Kidney epithelial cell (primary cell): ENCODE measurements around the gene ACTR3C. TPM values are rescaled to one million over a fixed set of nuclear protein-coding genes. Genes with fewer than 3 reads are reported as not detected.
A peak's percentile ranks its signal among the peaks of the same experiment; 100 is the strongest.

ENCODE experiments used
- DNase-seq: peaks from one replicate; pipeline ENCODE4 v3.0.0-alpha.2; 2010; ENCODE audit warnings: low read depth
- H3K27me3 ChIP-seq: 2 replicates; pipeline ENCODE4 v1.6.0; 2011; ENCODE audit warnings: low read length; ENCODE audit not compliant: control insufficient read depth, insufficient read depth
- H3K36me3 ChIP-seq: 2 replicates; pipeline ENCODE4 v1.5.1; 2011; ENCODE audit warnings: low read length; ENCODE audit not compliant: control insufficient read depth, insufficient read depth
- H3K4me3 ChIP-seq: 2 replicates; pipeline ENCODE4 v1.5.1; 2011; ENCODE audit warnings: low read depth, mild to moderate bottlenecking, control low read depth, low read length
- CTCF ChIP-seq: IDR thresholded peaks from 2 replicates; pipeline ENCODE4 v1.5.1; 2011; ENCODE audit warnings: mild to moderate bottlenecking, moderate library complexity, low read length, control low read depth, inconsistent platforms; ENCODE audit not compliant: insufficient read depth, poor library complexity, severe bottlenecking
- total RNA-seq: library from RNA; depleted of rRNA; stranded (reverse); fragments of >200 nt; gene quantifications from 2 replicates; pipeline ENCODE4 v1.2.3, GENCODE V29; 2015

Gene ACTR3C
- 3.3 and 4.0 TPM in 2 replicates for total RNA-seq

GRCh38 chr7:150322833-150323681, at the start of gene ACTR3C, which contains the start of gene LRRC61:
TSS of gene ACTR3C (minus strand) at chr7:150323545. CDS start at chr7:150295296, 28,249 bp downstream.
TSS of gene LRRC61 (plus strand) at chr7:150323355. CDS start at chr7:150336862, 13,507 bp downstream.
- H3K27me3 ChIP-seq = no peaks in the 10 kb centered on the region

GRCh38 chr7:150372271-150373048, 49.1 kb upstream of the ACTR3C start:
- no peak for TF ChIP-seq CTCF
- peaks cover 2% of the 10 kb centered on the region for H3K36me3 ChIP-seq
- DNase-seq = no peak
- H3K4me3 ChIP-seq = no peak overlapping the region
- no peaks in the 10 kb centered on the region for H3K27me3 ChIP-seq

More at GRCh38 chr7:150322833-150323681, at the start of gene ACTR3C, which contains the start of gene LRRC61:
- H3K36me3 ChIP-seq = no peaks in the 10 kb centered on the region
- peak within 1 kb of the TSS; percentile 61 for H3K4me3 ChIP-seq
- TF ChIP-seq CTCF = no peak
- DNase-seq = no peak

GRCh38 chr7:150371996-150372270, 48.6 kb upstream of the ACTR3C start:
- Histone ChIP-seq H3K27me3 (no peaks in the 10 kb centered on the region), H3K36me3 (peaks cover 2% of the 10 kb centered on the region), H3K4me3 (no peak overlapping the region)
- DNase-seq = no peak
- TF ChIP-seq CTCF = no peak

- H3K4me3 ChIP-seq = no peak overlapping the region
- TF ChIP-seq CTCF = no peak
- no peaks in the 10 kb centered on the region for H3K27me3 ChIP-seq
- peaks cover 2% of the 10 kb centered on the region for H3K36me3 ChIP-seq
- DNase-seq = no peak
These were observed 48.0 kb upstream of the ACTR3C start for GRCh38 chr7:150371131-150371995.

- no peaks in the 10 kb centered on the region for H3K27me3 ChIP-seq
- no peak overlapping the region for H3K4me3 ChIP-seq
- no peak for DNase-seq
- H3K36me3 ChIP-seq = peaks cover 2% of the 10 kb centered on the region
- TF ChIP-seq CTCF = no peak
These were observed 47.3 kb upstream of the ACTR3C start for GRCh38 chr7:150370612-150371071.
